ENCODE measurements around the gene PIR. TPM values are rescaled to one million over a fixed set of nuclear protein-coding genes. Genes with fewer than 3 reads are reported as not detected.

Gene PIR
- polyA plus RNA-seq, 1 donor from 2014 or later: not detected

DNA sequence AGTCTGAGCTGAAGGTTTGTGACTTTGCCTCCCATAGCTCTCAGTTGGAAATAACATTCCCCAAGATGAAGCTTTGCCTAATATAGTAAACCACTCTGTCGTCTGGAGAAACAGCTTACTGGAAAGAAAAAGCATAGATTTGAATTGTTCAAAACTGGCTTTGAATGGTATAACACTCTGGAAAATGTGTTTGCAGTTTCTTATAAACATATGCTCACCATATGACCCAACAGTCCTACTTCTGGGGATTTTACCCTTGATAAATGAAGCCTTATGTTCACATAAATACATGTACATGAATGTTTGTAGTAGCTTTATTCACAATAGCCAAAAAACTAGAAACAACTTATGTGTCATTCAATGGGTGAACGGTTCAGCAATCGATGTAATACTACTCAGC lies 119.2 kb downstream of the PIR start:
- Mint-ChIP-seq H3K4me3 (no peak overlapping the region), H3K27ac (no peak overlapping the region), H3K4me1 (no peaks in the 10 kb centered on the region), H3K9me3 (peaks cover 0 to 2% (median 1%) of the 10 kb centered on the region in 3 donors), H3K36me3 (peaks cover 1% of the 10 kb centered on the region), H3K27me3 (peaks cover 7% of the 10 kb centered on the region)

- no peaks in the 10 kb centered on the region for H3K9me3 Mint-ChIP-seq
- no peak overlapping the region for H3K27ac Mint-ChIP-seq
- H3K4me1 Mint-ChIP-seq: peaks cover 0 to 3% (median 0%) of the 10 kb centered on the region in 3 donors
- no peaks in the 10 kb centered on the region for H3K36me3 Mint-ChIP-seq
- peaks cover 19% of the 10 kb centered on the region for H3K27me3 Mint-ChIP-seq
- H3K4me3 Mint-ChIP-seq: no peak overlapping the region
Measured at GRCh38 chrX:15366506-15367352, 126.4 kb downstream of the PIR start.

DNA sequence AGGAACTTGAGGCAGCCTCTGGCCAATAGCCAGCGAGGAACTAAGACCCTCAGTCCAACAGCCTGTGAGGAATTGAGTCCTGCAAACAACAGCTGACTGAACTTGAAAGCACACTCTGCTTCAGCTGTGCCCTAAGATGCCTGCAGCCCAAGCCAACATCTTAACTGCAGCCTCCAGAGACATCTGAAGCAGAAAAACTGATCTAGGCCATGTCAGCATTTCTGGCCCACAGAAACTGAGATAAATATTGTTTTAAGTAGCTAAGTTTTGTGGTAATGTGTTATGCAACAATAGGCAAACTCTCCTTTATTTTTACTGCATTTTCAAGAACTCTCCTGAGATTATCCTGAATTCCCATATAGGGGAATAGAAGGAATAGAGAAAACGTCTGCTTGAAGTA lies 133.4 kb downstream of the PIR start:
- Mint-ChIP-seq H3K9me3 (peaks cover 0 to 6% (median 5%) of the 10 kb centered on the region in 3 donors), H3K4me3 (no peak overlapping the region), H3K27ac (no peak overlapping the region), H3K4me1 (no peaks in the 10 kb centered on the region), H3K27me3 (peaks cover 11% of the 10 kb centered on the region), H3K36me3 (no peaks in the 10 kb centered on the region)

- Mint-ChIP-seq H3K27ac (no peak overlapping the region), H3K27me3 (peaks cover 6% of the 10 kb centered on the region), H3K4me1 (no peaks in the 10 kb centered on the region), H3K4me3 (no peak overlapping the region), H3K9me3 (peaks cover 0 to 6% (median 5%) of the 10 kb centered on the region in 3 donors), H3K36me3 (no peaks in the 10 kb centered on the region)
Measured at GRCh38 chrX:15358533-15358932, 134.6 kb downstream of the PIR start.

GRCh38 chrX:15356444-15356843 lies 136.7 kb downstream of the PIR start:
- H3K4me3 Mint-ChIP-seq: no peak overlapping the region
- no peak overlapping the region for H3K27ac Mint-ChIP-seq
- H3K36me3 Mint-ChIP-seq: no peaks in the 10 kb centered on the region
- H3K27me3 Mint-ChIP-seq: peaks cover 10% of the 10 kb centered on the region
- no peaks in the 10 kb centered on the region for H3K4me1 Mint-ChIP-seq
- H3K9me3 Mint-ChIP-seq: peaks cover 0 to 6% (median 5%) of the 10 kb centered on the region in 3 donors

GRCh38 chrX:15350329-15350996 lies 142.7 kb downstream of the PIR start:
- Mint-ChIP-seq H3K27me3 (peaks cover 7% of the 10 kb centered on the region), H3K36me3 (no peaks in the 10 kb centered on the region), H3K9me3 (peaks cover 0 to under 1% (median 0%) of the 10 kb centered on the region in 3 donors), H3K27ac (no peak overlapping the region), H3K4me3 (no peak overlapping the region), H3K4me1 (peaks cover 0 to 1% (median 0%) of the 10 kb centered on the region in 3 donors)

- no peak overlapping the region for H3K4me3 Mint-ChIP-seq
- H3K27ac Mint-ChIP-seq: no peak overlapping the region
- H3K4me1 Mint-ChIP-seq: peaks cover 0 to 1% (median 0%) of the 10 kb centered on the region in 3 donors
- peaks cover 9% of the 10 kb centered on the region for H3K27me3 Mint-ChIP-seq
- no peaks in the 10 kb centered on the region for H3K36me3 Mint-ChIP-seq
- H3K9me3 Mint-ChIP-seq: no peaks in the 10 kb centered on the region
Measured at GRCh38 chrX:15349046-15349445, 144.1 kb downstream of the PIR start.

DNA sequence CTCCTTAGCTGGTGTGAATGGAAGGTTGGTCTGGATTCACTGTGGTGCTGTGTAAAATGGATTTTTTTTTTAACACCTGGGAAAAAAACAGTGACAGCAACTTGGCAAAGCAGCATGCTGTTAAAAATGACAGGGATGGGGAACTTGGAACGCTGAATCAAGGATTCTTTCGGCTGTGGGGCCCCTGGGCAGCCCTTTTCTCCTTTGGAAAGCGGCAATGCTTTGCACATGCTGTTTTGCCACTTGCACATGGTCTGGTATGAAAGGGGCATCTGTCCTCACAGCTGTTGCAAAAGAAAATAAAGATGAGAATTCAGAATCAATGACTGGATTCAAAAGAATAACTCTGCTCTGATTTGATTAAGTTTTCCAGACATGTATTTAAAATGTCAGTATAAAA lies 147.2 kb downstream of the PIR start:
- Mint-ChIP-seq H3K9me3 (no peaks in the 10 kb centered on the region), H3K4me3 (no peak overlapping the region), H3K27ac (no peak overlapping the region), H3K27me3 (peaks cover 8% of the 10 kb centered on the region), H3K36me3 (no peaks in the 10 kb centered on the region), H3K4me1 (peaks cover 0 to 1% (median 0%) of the 10 kb centered on the region in 3 donors)

DNA sequence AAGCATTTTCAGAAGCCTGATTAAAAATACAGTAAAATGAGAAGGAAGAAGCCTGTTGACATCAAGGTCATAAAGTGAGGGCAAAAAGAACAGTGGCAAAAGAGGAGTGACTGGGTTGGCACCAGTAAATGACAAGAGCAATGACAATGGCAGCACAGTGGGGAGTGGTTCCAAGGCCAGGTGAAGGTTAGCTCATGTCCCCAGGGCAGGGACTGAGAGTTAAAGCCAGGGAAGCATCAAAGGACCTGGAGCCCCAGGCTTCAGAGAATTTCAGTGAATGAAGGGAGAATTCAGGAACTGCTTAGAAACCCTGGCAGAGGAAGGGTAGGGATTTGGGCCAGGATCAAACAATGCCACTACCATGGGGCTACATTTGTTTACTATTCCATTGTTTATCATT lies 149.0 kb downstream of the PIR start:
- peaks cover 11% of the 10 kb centered on the region for H3K27me3 Mint-ChIP-seq
- no peak overlapping the region for H3K27ac Mint-ChIP-seq
- H3K36me3 Mint-ChIP-seq: no peaks in the 10 kb centered on the region
- H3K4me3 Mint-ChIP-seq: no peak overlapping the region
- H3K9me3 Mint-ChIP-seq: no peaks in the 10 kb centered on the region
- H3K4me1 Mint-ChIP-seq: peaks cover 0 to 2% (median 0%) of the 10 kb centered on the region in 3 donors

DNA sequence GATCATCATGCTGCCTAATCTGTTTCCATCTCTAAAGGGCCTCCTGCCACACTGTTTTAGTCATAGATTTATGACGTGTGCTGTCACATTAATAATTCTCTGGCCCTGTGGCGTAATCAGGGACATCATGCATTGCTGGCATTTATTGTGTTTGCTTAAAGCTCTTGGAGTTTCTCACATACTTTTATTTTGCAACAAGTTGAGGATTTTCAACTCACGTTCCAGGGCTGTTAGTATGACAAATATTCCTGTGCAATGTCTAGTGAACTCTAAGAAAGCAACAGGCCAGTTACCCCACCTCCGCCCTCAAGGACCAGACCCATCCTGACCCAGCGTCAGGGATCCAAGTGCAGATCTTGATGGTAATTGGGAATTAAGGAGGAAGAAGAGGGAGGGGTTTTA lies 150.1 kb downstream of the PIR start:
- Mint-ChIP-seq H3K27me3 (peaks cover 9% of the 10 kb centered on the region), H3K36me3 (no peaks in the 10 kb centered on the region)

GRCh38 chrX:15340867-15341266 lies 152.3 kb downstream of the PIR start:
- Mint-ChIP-seq H3K9me3 (no peaks in the 10 kb centered on the region), H3K27ac (no peak overlapping the region), H3K36me3 (no peaks in the 10 kb centered on the region), H3K4me1 (peaks cover 2 to 6% (median 2%) of the 10 kb centered on the region in 3 donors), H3K4me3 (no peak overlapping the region), H3K27me3 (peaks cover 12% of the 10 kb centered on the region)

More for the DNA sequence above, 150.1 kb downstream of the PIR start:
- no peak overlapping the region for H3K4me3 Mint-ChIP-seq
- H3K27ac Mint-ChIP-seq: no peak overlapping the region
- H3K9me3 Mint-ChIP-seq: no peaks in the 10 kb centered on the region
- H3K4me1 Mint-ChIP-seq: peaks cover 0 to 2% (median 0%) of the 10 kb centered on the region in 3 donors

DNA sequence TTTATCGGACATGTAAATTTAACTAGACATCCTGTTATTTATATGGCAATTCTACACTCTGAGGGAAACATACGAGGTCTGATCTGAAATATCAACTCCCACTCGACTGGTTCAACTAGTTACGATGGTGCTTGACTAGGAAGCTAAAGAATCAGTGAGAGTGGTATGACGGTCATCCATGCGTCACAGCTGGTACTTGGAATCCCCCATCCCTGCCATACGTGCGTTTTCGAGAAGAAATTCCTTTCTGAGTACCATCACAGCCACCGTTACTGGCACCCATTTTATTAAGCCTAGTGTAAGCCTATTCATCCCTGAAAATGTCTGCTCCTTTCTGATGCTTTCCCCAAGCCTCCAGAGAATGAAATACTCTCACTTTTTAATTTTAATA lies 157.1 kb downstream of the PIR start:
- Mint-ChIP-seq H3K9me3 (no peaks in the 10 kb centered on the region), H3K4me1 (peaks cover 2 to 12% (median 8%) of the 10 kb centered on the region in 3 donors), H3K4me3 (peak overlapping the region; percentile 90 to 98 (median 96)), H3K27me3 (peaks cover 8% of the 10 kb centered on the region), H3K27ac (peak overlapping the region; percentile 72 to 98 (median 93)), H3K36me3 (no peaks in the 10 kb centered on the region)

GRCh38 chrX:15335135-15336022 lies 157.8 kb downstream of the PIR start, which contains the start of gene PIGA:
Gene PIGA, minus strand, starts transcription at chrX:15335523. Its CDS starts 3,593 bp downstream, at chrX:15331930.
- H3K9me3 Mint-ChIP-seq: no peaks in the 10 kb centered on the region
- H3K27me3 Mint-ChIP-seq: peaks cover 5% of the 10 kb centered on the region
- peak within 1 kb of the TSS; percentile 90 to 98 (median 96) for H3K4me3 Mint-ChIP-seq
- no peaks in the 10 kb centered on the region for H3K36me3 Mint-ChIP-seq
- peaks cover 0 to 12% (median 8%) of the 10 kb centered on the region in 3 donors for H3K4me1 Mint-ChIP-seq
- peak within 1 kb of the TSS; percentile 93 to 98 (median 95) for H3K27ac Mint-ChIP-seq
